Measurements from ENCODE around the gene INMT. TPM values are rescaled to one million over a fixed set of nuclear protein-coding genes. Genes with fewer than 3 reads are reported as not detected.

INMT gene
- total RNA-seq, 4 donors from 2014 or later, result 113 to 192 (median 174) TPM

GRCh38 chr7:30760514-30761213, 8.7 kb downstream of the INMT start:
- Histone ChIP-seq H3K27ac (replicated peaks in 1 of 4) (peak overlapping the region; percentile 54 to 68 (median 60)), H3K27me3 (no peaks in the 10 kb centered on the region), H3K4me3 (no peak overlapping the region), H3K9me3 (no peaks in the 10 kb centered on the region), H3K4me1 (peaks cover 62 to 93% (median 91%) of the 10 kb centered on the region in 4 donors), H3K36me3 (peaks cover 0 to 13% (median under 1%) of the 10 kb centered on the region in 4 donors)
- TF ChIP-seq POLR2A (IDR thresholded peaks at IDR 0.05; ENCODE audit: low read depth) (no peak), POLR2AphosphoS5 (IDR thresholded peaks at IDR 0.05) (peak in 1 of 2 donors; percentile 14)
- intact Hi-C loops (cut with DNase I), result no loop called here
- 100% methylated on average over 3 of the region's 3 CpGs for WGBS
- DNase-seq (ENCODE audit: extremely low spot score), result no peak

DNA sequence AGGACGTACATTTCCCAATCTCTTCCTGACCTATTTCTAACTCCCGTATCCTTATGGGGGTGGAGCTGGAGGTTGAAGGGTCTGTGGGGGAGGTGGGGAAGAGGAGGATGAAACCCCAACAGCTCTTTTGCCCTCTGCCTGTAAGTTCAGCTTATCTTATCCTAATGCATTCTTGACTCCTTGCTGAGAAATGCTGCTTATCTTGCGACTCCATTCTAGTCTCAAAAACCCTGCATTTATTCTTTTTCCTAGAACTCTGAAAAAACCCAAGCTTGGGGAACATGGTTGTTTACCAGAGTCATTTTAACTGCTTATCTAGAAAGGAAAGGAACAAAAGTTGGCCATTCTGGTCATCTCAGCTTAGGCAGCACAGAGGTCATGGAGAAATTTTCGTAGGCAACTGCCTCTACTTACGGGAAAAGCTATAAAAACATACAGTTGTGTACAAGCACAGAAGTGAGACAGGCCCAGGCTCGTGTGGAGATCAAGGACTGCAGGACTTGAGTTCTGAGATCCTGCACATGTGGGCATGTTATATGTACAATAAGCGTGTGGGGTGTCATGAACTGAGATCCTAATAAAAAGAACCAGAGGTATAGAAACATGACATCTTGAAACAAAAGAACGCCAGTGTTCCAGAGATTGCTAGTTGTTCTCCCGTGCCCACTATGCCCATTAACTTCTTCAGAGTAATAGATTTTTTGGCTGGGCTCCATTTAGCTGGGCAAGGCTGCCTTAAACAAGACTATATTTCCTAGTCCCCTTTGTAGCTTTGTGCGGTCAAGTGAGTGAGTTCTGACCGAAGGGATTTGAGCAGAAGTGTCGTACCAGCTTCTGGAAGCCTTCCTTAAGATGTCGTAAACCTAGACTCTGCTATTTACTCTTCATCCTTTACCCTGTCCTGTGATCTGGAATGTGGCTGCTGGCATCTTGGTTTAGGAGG, 9.6 kb downstream of the INMT start:
- Histone ChIP-seq H3K4me1 (peaks cover 61 to 94% (median 92%) of the 10 kb centered on the region in 4 donors), H3K36me3 (peaks cover 0 to 13% (median 0%) of the 10 kb centered on the region in 4 donors), H3K9me3 (no peaks in the 10 kb centered on the region), H3K27ac (replicated peaks in 1 of 4) (peak overlapping the region; percentile 54 to 68 (median 60)), H3K27me3 (no peaks in the 10 kb centered on the region), H3K4me3 (no peak overlapping the region)
- TF ChIP-seq POLR2A (IDR thresholded peaks at IDR 0.05; ENCODE audit: low read depth), result no peak
- no peak for TF ChIP-seq EP300 (IDR thresholded peaks at IDR 0.05)
- TF ChIP-seq POLR2AphosphoS5 (IDR thresholded peaks at IDR 0.05), result no peak
- no peak for TF ChIP-seq CTCF (IDR thresholded peaks at IDR 0.05)
- no peak for DNase-seq (ENCODE audit: extremely low spot score)
- 79% methylated on average over 13 of the region's 13 CpGs for WGBS
- intact Hi-C loops (cut with DNase I), result no loop called here

- TF ChIP-seq EP300 (IDR thresholded peaks at IDR 0.05) (no peak), POLR2AphosphoS5 (IDR thresholded peaks at IDR 0.05) (peak; percentile 39 to 76), CTCF (IDR thresholded peaks at IDR 0.05) (no peak)
- intact Hi-C loops (cut with DNase I), result no loop called here
- H3K36me3 ChIP-seq, result peaks cover 0 to 5% (median 0%) of the 10 kb centered on the region in 4 donors
- no peak for DNase-seq (ENCODE audit: extremely low spot score)
- 57% methylated on average over 6 of the region's 6 CpGs for WGBS
- no peaks in the 10 kb centered on the region for H3K27me3 ChIP-seq
- peak overlapping the region; percentile 59 to 79 (median 76) for H3K27ac ChIP-seq (replicated peaks in 1 of 4)
- no peaks in the 10 kb centered on the region for H3K9me3 ChIP-seq
- H3K4me1 ChIP-seq, result peaks cover 45 to 94% (median 82%) of the 10 kb centered on the region in 4 donors
- H3K4me3 ChIP-seq, result peak overlapping the region in 1 of 4 donors; percentile 1
Measured at GRCh38 chr7:30764030-30764975, 12.4 kb downstream of the INMT start.

DNA sequence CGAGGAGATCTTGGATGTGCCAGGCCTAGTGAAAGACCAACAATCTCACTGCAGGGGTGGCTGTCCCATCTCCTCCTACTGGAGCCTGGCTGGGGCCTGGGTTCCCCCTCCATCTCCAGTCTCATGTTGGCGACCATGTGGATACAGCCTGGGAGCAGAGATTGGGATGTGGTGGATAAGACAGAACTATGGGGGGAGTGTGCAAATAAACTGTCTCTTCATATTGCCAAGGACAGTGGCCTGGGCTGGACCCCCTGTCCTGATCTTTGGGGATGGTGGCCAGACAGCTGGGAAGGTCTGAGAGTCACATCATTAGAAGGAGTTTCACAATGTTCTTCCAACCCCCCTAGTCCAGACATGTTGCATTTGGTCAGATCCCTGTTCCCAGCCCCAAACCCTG, 13.5 kb downstream of the INMT start:
- DNase-seq (ENCODE audit: extremely low spot score), result no peak
- Histone ChIP-seq H3K36me3 (peaks cover 0 to under 1% (median 0%) of the 10 kb centered on the region in 4 donors), H3K4me3 (no peak overlapping the region), H3K27me3 (no peaks in the 10 kb centered on the region), H3K9me3 (no peaks in the 10 kb centered on the region), H3K4me1 (peaks cover 45 to 95% (median 80%) of the 10 kb centered on the region in 4 donors), H3K27ac (replicated peaks in 1 of 4) (peak overlapping the region; percentile 59 to 79 (median 76))
- TF ChIP-seq POLR2A (IDR thresholded peaks at IDR 0.05; ENCODE audit: low read depth), result no peak
- TF ChIP-seq CTCF (IDR thresholded peaks at IDR 0.05), result no peak
- TF ChIP-seq POLR2AphosphoS5 (IDR thresholded peaks at IDR 0.05), result no peak
- 88% methylated on average over 1 of the region's 2 CpGs for WGBS
- intact Hi-C loops (cut with DNase I), result no loop called here
